HepG2 (cell line): ENCODE measurements around the gene PSMD12. TPM values are rescaled to one million over a fixed set of nuclear protein-coding genes. Genes with fewer than 3 reads are reported as not detected.

Source experiments
- DR1 ChIP-seq: sonication (generic); formaldehyde crosslinking; IDR thresholded peaks from 2 replicates; pipeline ENCODE4 v1.8.0; 2021; ENCODE audit warnings: mild to moderate bottlenecking, missing genetic modification reagents, inconsistent platforms
- IKZF4 ChIP-seq: sonication (generic); formaldehyde crosslinking; IDR thresholded peaks from 2 replicates; pipeline ENCODE4 v1.5.1; 2020; ENCODE audit warnings: borderline replicate concordance, mild to moderate bottlenecking, low read depth, missing genetic modification reagents; ENCODE audit errors: not compliant biosample characterization
- TEAD2 ChIP-seq: sonication (generic); formaldehyde crosslinking; IDR thresholded peaks from 2 replicates; pipeline ENCODE4 v1.9.0; 2021; ENCODE audit warnings: missing genetic modification reagents
- TOPORS ChIP-seq: sonication (generic); formaldehyde crosslinking; IDR thresholded peaks from 2 replicates; pipeline ENCODE4 v1.8.0; 2023; ENCODE audit warnings: mild to moderate bottlenecking, missing genetic modification reagents
- ZBTB42 ChIP-seq: sonication (generic); formaldehyde crosslinking; IDR thresholded peaks from 2 replicates; pipeline ENCODE4 v1.5.0; 2020; ENCODE audit warnings: mild to moderate bottlenecking, missing genetic modification reagents
- ZKSCAN8 ChIP-seq: IDR thresholded peaks from 2 replicates; pipeline ENCODE4 v1.6.1; 2016; ENCODE audit warnings: borderline replicate concordance, missing genetic modification reagents, missing compliant biosample characterization
- ZNF224 ChIP-seq: sonication (generic); formaldehyde crosslinking; IDR thresholded peaks from 2 replicates; pipeline ENCODE4 v1.5.0; 2020; ENCODE audit warnings: mild to moderate bottlenecking, missing genetic modification reagents
- ZNF326 ChIP-seq: sonication (generic); formaldehyde crosslinking; IDR thresholded peaks from 2 replicates; pipeline ENCODE4 v1.4.0; 2020; ENCODE audit warnings: missing genetic modification reagents, borderline replicate concordance
- ZNF44 ChIP-seq: sonication (generic); formaldehyde crosslinking; IDR thresholded peaks from 2 replicates; pipeline ENCODE4 v1.5.1; 2020; ENCODE audit warnings: mild to moderate bottlenecking, missing genetic modification reagents
- polyA plus RNA-seq, 8 experiments: library from polyadenylated mRNA; depleted of rRNA in 3 of 8; stranded (reverse) in 7 of 8; unstranded in 1 of 8; fragments of >200 nt; fragmentation: Illumina TruSeq in 4 of 8; extraction: Trizol in 4 of 8; gene quantifications; 2 replicates each; pipeline versions ENCODE4 v1.2.1 to v1.2.3, GENCODE V29; 2011 to 2016; ENCODE audit warnings: low read depth in 4 of 8, missing spikeins in 1 of 8, mixed read lengths in 1 of 8; ENCODE audit not compliant: insufficient read depth in 1 of 8
- total RNA-seq, 5 experiments: library from RNA; depleted of rRNA; stranded (reverse); fragments of >200 nt; fragmentation: Illumina TruSeq; extraction: Trizol; gene quantifications; 2 replicates each; pipeline ENCODE4 v1.2.3, GENCODE V29; 2016; ENCODE audit warnings: low read depth in 1 of 5
- TF ChIP-seq, protein P1 (sequence below): sonication (generic); formaldehyde crosslinking; IDR thresholded peaks from 2 replicates; pipeline ENCODE4 v1.5.1; 2020; ENCODE audit warnings: mild to moderate bottlenecking, missing genetic modification reagents, borderline replicate concordance
- TF ChIP-seq, protein P2 (sequence below): sonication (generic); formaldehyde crosslinking; IDR thresholded peaks from 2 replicates; pipeline ENCODE4 v1.8.1; 2023; ENCODE audit warnings: mild to moderate bottlenecking, missing genetic modification reagents
- TF ChIP-seq, protein P3 (sequence below): sonication (generic); formaldehyde crosslinking; IDR thresholded peaks from 2 replicates; pipeline ENCODE4 v1.5.1; 2020; ENCODE audit warnings: missing genetic modification reagents, mild to moderate bottlenecking, borderline replicate concordance

Gene PSMD12
- total and polyA plus RNA-seq, 2 of the 13 experiments (the other 11 are each of a cell fraction or from before 2014, with no cell fraction given) = 27.4 to 71.7 TPM

GRCh38 chr17:67364847-67365737, 1.3 kb downstream of the PSMD12 start (continued):
- TF ChIP-seq, protein P1, sequence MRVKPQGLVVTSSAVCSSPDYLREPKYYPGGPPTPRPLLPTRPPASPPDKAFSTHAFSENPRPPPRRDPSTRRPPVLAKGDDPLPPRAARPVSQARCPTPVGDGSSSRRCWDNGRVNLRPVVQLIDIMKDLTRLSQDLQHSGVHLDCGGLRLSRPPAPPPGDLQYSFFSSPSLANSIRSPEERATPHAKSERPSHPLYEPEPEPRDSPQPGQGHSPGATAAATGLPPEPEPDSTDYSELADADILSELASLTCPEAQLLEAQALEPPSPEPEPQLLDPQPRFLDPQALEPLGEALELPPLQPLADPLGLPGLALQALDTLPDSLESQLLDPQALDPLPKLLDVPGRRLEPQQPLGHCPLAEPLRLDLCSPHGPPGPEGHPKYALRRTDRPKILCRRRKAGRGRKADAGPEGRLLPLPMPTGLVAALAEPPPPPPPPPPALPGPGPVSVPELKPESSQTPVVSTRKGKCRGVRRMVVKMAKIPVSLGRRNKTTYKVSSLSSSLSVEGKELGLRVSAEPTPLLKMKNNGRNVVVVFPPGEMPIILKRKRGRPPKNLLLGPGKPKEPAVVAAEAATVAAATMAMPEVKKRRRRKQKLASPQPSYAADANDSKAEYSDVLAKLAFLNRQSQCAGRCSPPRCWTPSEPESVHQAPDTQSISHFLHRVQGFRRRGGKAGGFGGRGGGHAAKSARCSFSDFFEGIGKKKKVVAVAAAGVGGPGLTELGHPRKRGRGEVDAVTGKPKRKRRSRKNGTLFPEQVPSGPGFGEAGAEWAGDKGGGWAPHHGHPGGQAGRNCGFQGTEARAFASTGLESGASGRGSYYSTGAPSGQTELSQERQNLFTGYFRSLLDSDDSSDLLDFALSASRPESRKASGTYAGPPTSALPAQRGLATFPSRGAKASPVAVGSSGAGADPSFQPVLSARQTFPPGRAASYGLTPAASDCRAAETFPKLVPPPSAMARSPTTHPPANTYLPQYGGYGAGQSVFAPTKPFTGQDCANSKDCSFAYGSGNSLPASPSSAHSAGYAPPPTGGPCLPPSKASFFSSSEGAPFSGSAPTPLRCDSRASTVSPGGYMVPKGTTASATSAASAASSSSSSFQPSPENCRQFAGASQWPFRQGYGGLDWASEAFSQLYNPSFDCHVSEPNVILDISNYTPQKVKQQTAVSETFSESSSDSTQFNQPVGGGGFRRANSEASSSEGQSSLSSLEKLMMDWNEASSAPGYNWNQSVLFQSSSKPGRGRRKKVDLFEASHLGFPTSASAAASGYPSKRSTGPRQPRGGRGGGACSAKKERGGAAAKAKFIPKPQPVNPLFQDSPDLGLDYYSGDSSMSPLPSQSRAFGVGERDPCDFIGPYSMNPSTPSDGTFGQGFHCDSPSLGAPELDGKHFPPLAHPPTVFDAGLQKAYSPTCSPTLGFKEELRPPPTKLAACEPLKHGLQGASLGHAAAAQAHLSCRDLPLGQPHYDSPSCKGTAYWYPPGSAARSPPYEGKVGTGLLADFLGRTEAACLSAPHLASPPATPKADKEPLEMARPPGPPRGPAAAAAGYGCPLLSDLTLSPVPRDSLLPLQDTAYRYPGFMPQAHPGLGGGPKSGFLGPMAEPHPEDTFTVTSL (CRISPR knock-in tag) = 0 out of 2 replicates have a peak, but pooled peaks have one; percentile 15
- no peak for TF ChIP-seq ZKSCAN8 (CRISPR knock-in tag)
- TF ChIP-seq ZNF44 = 0 out of 2 replicates have a peak, but pooled peaks have one; percentile 43
- TF ChIP-seq TOPORS (CRISPR knock-in tag) = no peak
- TF ChIP-seq, protein P2, sequence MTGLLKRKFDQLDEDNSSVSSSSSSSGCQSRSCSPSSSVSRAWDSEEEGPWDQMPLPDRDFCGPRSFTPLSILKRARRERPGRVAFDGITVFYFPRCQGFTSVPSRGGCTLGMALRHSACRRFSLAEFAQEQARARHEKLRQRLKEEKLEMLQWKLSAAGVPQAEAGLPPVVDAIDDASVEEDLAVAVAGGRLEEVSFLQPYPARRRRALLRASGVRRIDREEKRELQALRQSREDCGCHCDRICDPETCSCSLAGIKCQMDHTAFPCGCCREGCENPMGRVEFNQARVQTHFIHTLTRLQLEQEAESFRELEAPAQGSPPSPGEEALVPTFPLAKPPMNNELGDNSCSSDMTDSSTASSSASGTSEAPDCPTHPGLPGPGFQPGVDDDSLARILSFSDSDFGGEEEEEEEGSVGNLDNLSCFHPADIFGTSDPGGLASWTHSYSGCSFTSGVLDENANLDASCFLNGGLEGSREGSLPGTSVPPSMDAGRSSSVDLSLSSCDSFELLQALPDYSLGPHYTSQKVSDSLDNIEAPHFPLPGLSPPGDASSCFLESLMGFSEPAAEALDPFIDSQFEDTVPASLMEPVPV = no peak
- TF ChIP-seq ZNF224 (CRISPR knock-in tag) = no peak
- TF ChIP-seq, protein P3, sequence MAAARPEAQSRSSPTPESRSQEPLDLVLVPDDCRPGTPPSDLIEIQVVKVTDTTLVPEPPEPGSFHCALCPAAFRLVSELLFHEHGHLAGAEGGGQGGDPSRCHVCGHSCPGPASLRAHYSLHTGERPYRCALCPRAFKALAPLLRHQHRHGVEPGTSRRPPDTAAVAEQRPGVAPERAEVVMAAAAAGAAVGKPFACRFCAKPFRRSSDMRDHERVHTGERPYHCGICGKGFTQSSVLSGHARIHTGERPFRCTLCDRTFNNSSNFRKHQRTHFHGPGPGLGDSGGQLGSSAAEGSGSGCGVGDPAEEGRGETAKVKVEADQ = 0 out of 2 replicates have a peak, but pooled peaks have one; percentile 26
- TF ChIP-seq TEAD2 (CRISPR knock-in tag) = no peak
- no peak for TF ChIP-seq DR1
- no peak for TF ChIP-seq ZNF326 (CRISPR knock-in tag)
- TF ChIP-seq IKZF4 (CRISPR knock-in tag) = peak; percentile 74
- 0 out of 2 replicates have a peak, but pooled peaks have one; percentile 7 for TF ChIP-seq ZBTB42
